ENCODE data around the gene FMN1.

The FMN1 gene

DNA sequence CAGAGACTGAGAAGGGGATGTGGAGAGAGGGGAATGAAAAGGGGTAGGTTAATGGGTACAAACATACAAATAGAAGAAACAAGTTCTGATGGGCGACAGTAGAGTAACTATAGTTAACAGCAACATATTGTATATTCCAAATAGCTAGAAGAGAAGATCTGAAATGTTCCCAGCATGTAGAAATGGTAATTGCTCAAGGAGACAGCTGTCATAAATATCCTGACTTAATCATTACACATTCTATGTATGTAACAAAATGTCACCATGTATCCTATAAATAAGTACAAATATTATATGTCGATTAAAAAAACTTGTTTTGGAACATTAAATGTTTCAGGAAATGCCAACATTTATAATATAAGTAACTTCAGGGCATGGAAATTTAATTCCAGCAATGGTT, 23.3 kb downstream of the FMN1 start:
- H3K9me3 ChIP-seq (ENCODE audit: control insufficient read depth, insufficient read depth, low read depth, low read length) = no peaks in the 10 kb centered on the region

GRCh38 chr15:33169625-33170024, 24.9 kb downstream of the FMN1 start:
- H3K9ac ChIP-seq (ENCODE audit: low read length) = no peak overlapping the region
- no peaks in the 10 kb centered on the region for H3K9me3 ChIP-seq (ENCODE audit: control insufficient read depth, insufficient read depth, low read depth, low read length)
- H3K4me1 ChIP-seq (ENCODE audit: control insufficient read depth, insufficient read depth, low read length) = no peaks in the 10 kb centered on the region
- no peaks in the 10 kb centered on the region for H3K36me3 ChIP-seq (ENCODE audit: control insufficient read depth, insufficient read depth, low read length)
- H3K27ac ChIP-seq (ENCODE audit: low read depth, low read length) = no peak overlapping the region
- no peak overlapping the region for H3K4me3 ChIP-seq (ENCODE audit: low read depth, low read length)
- H3K27me3 ChIP-seq (ENCODE audit: control insufficient read depth, insufficient read depth, low read length) = no peaks in the 10 kb centered on the region

More for the DNA sequence above, 23.3 kb downstream of the FMN1 start:
- no peak overlapping the region for H3K9ac ChIP-seq (ENCODE audit: low read length)
- no peaks in the 10 kb centered on the region for H3K36me3 ChIP-seq (ENCODE audit: control insufficient read depth, insufficient read depth, low read length)
- no peak overlapping the region for H3K4me3 ChIP-seq (ENCODE audit: low read depth, low read length)
- no peaks in the 10 kb centered on the region for H3K4me1 ChIP-seq (ENCODE audit: control insufficient read depth, insufficient read depth, low read length)
- no peak overlapping the region for H3K27ac ChIP-seq (ENCODE audit: low read depth, low read length)
- no peaks in the 10 kb centered on the region for H3K27me3 ChIP-seq (ENCODE audit: control insufficient read depth, insufficient read depth, low read length)

GRCh38 chr15:33168444-33168843, 26.1 kb downstream of the FMN1 start:
- no peak overlapping the region for H3K4me3 ChIP-seq (ENCODE audit: low read depth, low read length)
- no peaks in the 10 kb centered on the region for H3K9me3 ChIP-seq (ENCODE audit: control insufficient read depth, insufficient read depth, low read depth, low read length)
- no peak overlapping the region for H3K9ac ChIP-seq (ENCODE audit: low read length)
- no peaks in the 10 kb centered on the region for H3K27me3 ChIP-seq (ENCODE audit: control insufficient read depth, insufficient read depth, low read length)
- H3K36me3 ChIP-seq (ENCODE audit: control insufficient read depth, insufficient read depth, low read length) = no peaks in the 10 kb centered on the region
- H3K27ac ChIP-seq (ENCODE audit: low read depth, low read length) = no peak overlapping the region
- H3K4me1 ChIP-seq (ENCODE audit: control insufficient read depth, insufficient read depth, low read length) = no peaks in the 10 kb centered on the region

- H3K9me3 ChIP-seq (ENCODE audit: control insufficient read depth, insufficient read depth, low read depth, low read length) = no peaks in the 10 kb centered on the region
- H3K9ac ChIP-seq (ENCODE audit: low read length) = no peak overlapping the region
- no peaks in the 10 kb centered on the region for H3K36me3 ChIP-seq (ENCODE audit: control insufficient read depth, insufficient read depth, low read length)
- H3K4me1 ChIP-seq (ENCODE audit: control insufficient read depth, insufficient read depth, low read length) = no peaks in the 10 kb centered on the region
- no peak overlapping the region for H3K27ac ChIP-seq (ENCODE audit: low read depth, low read length)
- H3K27me3 ChIP-seq (ENCODE audit: control insufficient read depth, insufficient read depth, low read length) = no peaks in the 10 kb centered on the region
- no peak overlapping the region for H3K4me3 ChIP-seq (ENCODE audit: low read depth, low read length)
Measured at GRCh38 chr15:33163816-33164215, 30.7 kb downstream of the FMN1 start.

DNA sequence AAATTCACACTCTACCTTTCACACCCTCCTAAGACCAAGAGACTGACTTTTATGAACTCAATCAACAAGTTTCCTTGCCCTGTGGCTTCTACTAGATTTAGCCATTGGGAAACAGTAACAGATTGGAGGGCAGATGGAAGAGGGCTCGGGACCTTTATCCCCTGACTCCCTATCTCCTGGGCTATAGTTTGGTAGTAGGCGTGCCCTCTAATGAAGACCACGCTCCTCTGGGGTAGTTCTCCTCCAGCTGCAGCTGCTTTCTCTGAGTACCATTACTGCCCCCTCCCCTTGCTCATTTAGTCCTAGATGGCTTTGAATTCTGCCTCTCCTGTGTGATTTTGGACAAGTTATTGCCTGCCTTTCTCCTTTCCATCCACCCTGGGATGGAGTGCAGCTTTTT, 33.3 kb downstream of the FMN1 start:
- Histone ChIP-seq H3K9me3 (ENCODE audit: control insufficient read depth, insufficient read depth, low read depth, low read length) (no peaks in the 10 kb centered on the region), H3K27ac (ENCODE audit: low read depth, low read length) (no peak overlapping the region), H3K4me3 (ENCODE audit: low read depth, low read length) (no peak overlapping the region), H3K9ac (ENCODE audit: low read length) (no peak overlapping the region), H3K36me3 (ENCODE audit: control insufficient read depth, insufficient read depth, low read length) (no peaks in the 10 kb centered on the region), H3K27me3 (ENCODE audit: control insufficient read depth, insufficient read depth, low read length) (no peaks in the 10 kb centered on the region), H3K4me1 (ENCODE audit: control insufficient read depth, insufficient read depth, low read length) (no peaks in the 10 kb centered on the region)

GRCh38 chr15:33160581-33161165, 33.8 kb downstream of the FMN1 start:
- Histone ChIP-seq H3K9ac (ENCODE audit: low read length) (no peak overlapping the region), H3K9me3 (ENCODE audit: control insufficient read depth, insufficient read depth, low read depth, low read length) (no peaks in the 10 kb centered on the region)

GRCh38 chr15:33159726-33160453, 34.6 kb downstream of the FMN1 start:
- Histone ChIP-seq H3K9ac (ENCODE audit: low read length) (no peak overlapping the region), H3K27ac (ENCODE audit: low read depth, low read length) (no peak overlapping the region), H3K36me3 (ENCODE audit: control insufficient read depth, insufficient read depth, low read length) (no peaks in the 10 kb centered on the region), H3K4me3 (ENCODE audit: low read depth, low read length) (no peak overlapping the region), H3K27me3 (ENCODE audit: control insufficient read depth, insufficient read depth, low read length) (no peaks in the 10 kb centered on the region), H3K4me1 (ENCODE audit: control insufficient read depth, insufficient read depth, low read length) (no peaks in the 10 kb centered on the region), H3K9me3 (ENCODE audit: control insufficient read depth, insufficient read depth, low read depth, low read length) (no peaks in the 10 kb centered on the region)

More at GRCh38 chr15:33160581-33161165, 33.8 kb downstream of the FMN1 start:
- Histone ChIP-seq H3K36me3 (ENCODE audit: control insufficient read depth, insufficient read depth, low read length) (no peaks in the 10 kb centered on the region), H3K27me3 (ENCODE audit: control insufficient read depth, insufficient read depth, low read length) (no peaks in the 10 kb centered on the region), H3K27ac (ENCODE audit: low read depth, low read length) (no peak overlapping the region), H3K4me3 (ENCODE audit: low read depth, low read length) (no peak overlapping the region), H3K4me1 (ENCODE audit: control insufficient read depth, insufficient read depth, low read length) (no peaks in the 10 kb centered on the region)

GRCh38 chr15:33158366-33158765, 36.1 kb downstream of the FMN1 start:
- no peak overlapping the region for H3K4me3 ChIP-seq (ENCODE audit: low read depth, low read length)
- no peaks in the 10 kb centered on the region for H3K36me3 ChIP-seq (ENCODE audit: control insufficient read depth, insufficient read depth, low read length)
- no peak overlapping the region for H3K9ac ChIP-seq (ENCODE audit: low read length)
- no peaks in the 10 kb centered on the region for H3K9me3 ChIP-seq (ENCODE audit: control insufficient read depth, insufficient read depth, low read depth, low read length)
- no peak overlapping the region for H3K27ac ChIP-seq (ENCODE audit: low read depth, low read length)
- H3K4me1 ChIP-seq (ENCODE audit: control insufficient read depth, insufficient read depth, low read length) = no peaks in the 10 kb centered on the region
- H3K27me3 ChIP-seq (ENCODE audit: control insufficient read depth, insufficient read depth, low read length) = no peaks in the 10 kb centered on the region

DNA sequence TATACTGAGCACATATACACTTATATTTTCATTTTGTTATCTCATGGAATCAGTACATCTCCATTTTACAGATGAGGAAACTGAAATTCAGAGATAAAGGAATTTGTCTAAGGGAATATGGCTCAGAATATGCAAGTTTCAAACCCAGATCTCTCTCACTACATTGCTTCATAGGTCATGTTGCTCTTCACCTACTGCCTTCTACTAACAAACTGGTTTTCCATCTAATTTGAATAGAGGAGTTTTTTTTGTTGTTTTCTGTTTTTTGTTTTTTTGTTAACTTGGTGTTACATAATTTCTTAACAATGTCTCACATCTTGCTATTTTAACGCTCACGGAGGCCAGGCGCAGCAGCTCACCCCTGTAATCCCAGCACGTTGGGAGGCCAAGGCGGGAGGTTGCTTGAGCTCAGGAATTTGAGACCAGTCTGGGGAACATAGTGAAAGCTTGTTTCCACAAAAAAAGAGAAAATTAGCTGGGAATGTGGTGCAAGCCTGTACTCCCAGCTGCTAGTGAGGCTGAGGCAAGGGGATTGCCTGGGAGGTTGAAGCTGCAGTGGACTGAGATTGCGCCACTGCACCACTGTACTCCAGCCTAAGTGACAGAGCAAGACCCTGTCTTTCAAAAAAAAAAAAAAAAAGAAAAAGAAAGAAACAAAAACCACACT, 37.0 kb downstream of the FMN1 start:
- H3K27ac ChIP-seq (ENCODE audit: low read depth, low read length) = no peak overlapping the region
- H3K36me3 ChIP-seq (ENCODE audit: control insufficient read depth, insufficient read depth, low read length) = no peaks in the 10 kb centered on the region
- H3K27me3 ChIP-seq (ENCODE audit: control insufficient read depth, insufficient read depth, low read length) = no peaks in the 10 kb centered on the region
- H3K9ac ChIP-seq (ENCODE audit: low read length) = no peak overlapping the region
- H3K4me1 ChIP-seq (ENCODE audit: control insufficient read depth, insufficient read depth, low read length) = peaks cover 4% of the 10 kb centered on the region; the same call in 1 of the 2 replicates
- no peaks in the 10 kb centered on the region for H3K9me3 ChIP-seq (ENCODE audit: control insufficient read depth, insufficient read depth, low read depth, low read length)
- no peak overlapping the region for H3K4me3 ChIP-seq (ENCODE audit: low read depth, low read length)

GRCh38 chr15:33155691-33156420, 38.7 kb downstream of the FMN1 start:
- Histone ChIP-seq H3K9me3 (ENCODE audit: control insufficient read depth, insufficient read depth, low read depth, low read length) (no peaks in the 10 kb centered on the region), H3K4me3 (ENCODE audit: low read depth, low read length) (no peak overlapping the region), H3K9ac (ENCODE audit: low read length) (no peak overlapping the region), H3K27me3 (ENCODE audit: control insufficient read depth, insufficient read depth, low read length) (no peaks in the 10 kb centered on the region), H3K36me3 (ENCODE audit: control insufficient read depth, insufficient read depth, low read length) (no peaks in the 10 kb centered on the region), H3K4me1 (ENCODE audit: control insufficient read depth, insufficient read depth, low read length) (peaks cover 9% of the 10 kb centered on the region; the same call in 1 of the 2 replicates), H3K27ac (ENCODE audit: low read depth, low read length) (no peak overlapping the region)
